ENCODE results near the gene CRISPLD2. TPM values are rescaled to one million over a fixed set of nuclear protein-coding genes. Genes with fewer than 3 reads are reported as not detected.

The CRISPLD2 gene
- total RNA-seq, 1 experiment from 2014 or later: 0.95 TPM

DNA sequence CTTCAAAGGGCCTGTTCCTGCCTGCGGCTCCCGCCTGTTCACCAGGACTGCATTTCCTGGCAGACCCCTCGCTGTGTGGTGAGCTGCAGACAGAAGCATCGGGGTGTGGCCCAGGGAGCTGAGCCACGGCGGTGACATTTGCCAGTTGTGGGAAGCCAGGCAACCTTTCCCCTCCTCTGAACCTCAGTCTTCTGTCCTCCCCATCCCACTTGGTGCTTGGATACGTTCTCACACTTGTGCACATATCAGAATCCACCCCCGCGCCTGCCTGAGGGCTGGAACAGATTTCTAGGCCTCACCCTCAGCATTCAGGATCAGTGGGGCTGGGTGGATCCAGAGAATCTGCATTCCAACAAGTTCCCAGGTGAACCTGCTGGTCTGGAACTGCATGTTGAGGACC is 63.5 kb downstream of the CRISPLD2 start:
- no peak for DNase-seq (ENCODE audit: low spot score)

DNA sequence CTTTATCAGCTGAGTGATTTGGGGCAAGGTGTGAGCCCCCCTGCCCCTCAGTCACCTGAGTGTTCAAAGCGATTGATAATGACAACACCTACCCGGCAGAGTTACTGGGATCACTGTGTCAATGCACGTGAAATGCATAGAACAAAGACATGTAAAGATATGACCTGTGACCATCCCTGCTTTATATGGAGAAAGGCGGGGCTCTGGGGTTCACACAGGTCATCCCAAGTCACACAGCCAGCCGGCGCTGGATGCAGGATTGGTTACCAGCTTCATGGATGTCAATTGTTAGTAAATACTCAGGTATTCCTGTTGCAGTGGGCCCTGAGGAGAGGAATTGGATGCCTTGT is 64.4 kb downstream of the CRISPLD2 start:
- no peak for DNase-seq (ENCODE audit: low spot score)

- no peak for DNase-seq (ENCODE audit: low spot score)
Measured at GRCh38 chr16:84884596-84885341, 65.0 kb downstream of the CRISPLD2 start.

GRCh38 chr16:84885342-84885910 is 65.6 kb downstream of the CRISPLD2 start:
- DNase-seq (ENCODE audit: low spot score): no peak

GRCh38 chr16:84886497-84887090 is 66.8 kb downstream of the CRISPLD2 start:
- DNase-seq (ENCODE audit: low spot score): no peak

DNA sequence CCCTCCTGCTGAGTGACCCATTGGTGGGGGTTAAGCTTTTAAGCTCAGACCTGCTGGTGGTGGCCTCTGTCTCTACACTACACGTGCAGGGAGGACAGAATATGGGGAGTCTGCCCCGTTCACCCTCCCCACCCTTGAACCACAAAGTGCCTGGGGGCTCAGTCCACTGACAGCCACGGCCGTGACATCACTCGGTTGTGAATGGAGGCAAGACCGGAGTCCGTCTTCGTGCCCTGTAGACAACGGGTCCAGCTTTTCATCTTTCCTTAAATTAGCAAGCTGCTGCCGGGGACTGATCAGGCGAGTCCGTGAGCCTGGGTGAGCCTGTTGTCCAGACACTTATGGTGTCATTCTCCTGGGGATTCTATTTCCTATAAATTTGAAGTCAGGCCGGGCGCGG is 67.4 kb downstream of the CRISPLD2 start:
- no peak for DNase-seq (ENCODE audit: low spot score)

GRCh38 chr16:84888450-84888849 is 68.7 kb downstream of the CRISPLD2 start:
- DNase-seq (ENCODE audit: low spot score): peak; percentile 43

DNA sequence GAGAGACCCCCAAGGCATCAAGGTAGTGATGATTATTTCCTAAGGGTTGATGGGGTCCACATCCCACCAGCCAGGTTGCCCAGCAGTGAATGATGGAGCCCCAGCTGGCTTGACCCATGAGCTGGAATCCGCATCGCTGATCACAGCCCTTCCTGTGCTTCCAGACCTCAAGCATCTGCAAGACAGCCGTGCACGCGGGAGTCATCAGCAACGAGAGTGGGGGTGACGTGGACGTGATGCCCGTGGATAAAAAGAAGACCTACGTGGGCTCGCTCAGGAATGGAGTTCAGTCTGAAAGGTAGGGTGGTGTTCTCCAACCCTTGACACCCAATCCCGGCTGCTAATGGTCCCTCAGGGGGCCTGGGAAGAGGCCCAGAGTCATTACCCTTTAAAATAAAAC is 69.3 kb downstream of the CRISPLD2 start:
- no peak for DNase-seq (ENCODE audit: low spot score)

GRCh38 chr16:84890427-84890826 is 70.6 kb downstream of the CRISPLD2 start:
- no peak for DNase-seq (ENCODE audit: low spot score)

GRCh38 chr16:84891149-84891795 is 71.5 kb downstream of the CRISPLD2 start:
- DNase-seq (ENCODE audit: low spot score): no peak

- DNase-seq (ENCODE audit: low spot score): no peak
Measured at GRCh38 chr16:84892097-84892496, 72.3 kb downstream of the CRISPLD2 start.

DNA sequence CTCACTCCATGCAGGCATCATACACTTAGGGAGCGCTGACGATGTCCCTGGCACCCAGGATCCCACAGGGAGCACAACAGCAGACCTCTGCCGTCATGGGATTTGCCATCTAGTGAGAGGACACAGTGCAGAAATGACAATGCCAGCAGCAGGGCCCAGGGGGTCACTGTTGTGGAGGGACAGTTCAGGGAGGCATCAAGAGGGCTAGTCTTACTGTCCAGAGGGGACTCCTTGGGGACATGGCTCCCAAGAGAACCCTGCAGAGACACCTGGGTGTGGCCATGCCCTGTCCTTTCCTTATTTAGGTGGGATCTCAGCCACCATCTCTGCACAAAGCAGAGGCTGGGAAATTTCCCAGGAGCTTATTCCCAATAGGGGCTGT is 73.7 kb downstream of the CRISPLD2 start:
- no peak for DNase-seq (ENCODE audit: low spot score)

- no peak for DNase-seq (ENCODE audit: low spot score)
Measured at GRCh38 chr16:84893849-84894599, 74.2 kb downstream of the CRISPLD2 start.

- no peak for DNase-seq (ENCODE audit: low spot score)
Measured at GRCh38 chr16:84895016-84895415, 75.2 kb downstream of the CRISPLD2 start.

GRCh38 chr16:84896847-84897246 is 77.1 kb downstream of the CRISPLD2 start:
- no peak for DNase-seq (ENCODE audit: low spot score)

- DNase-seq (ENCODE audit: low spot score): no peak
Measured at GRCh38 chr16:84897911-84898377, 78.2 kb downstream of the CRISPLD2 start.

DNA sequence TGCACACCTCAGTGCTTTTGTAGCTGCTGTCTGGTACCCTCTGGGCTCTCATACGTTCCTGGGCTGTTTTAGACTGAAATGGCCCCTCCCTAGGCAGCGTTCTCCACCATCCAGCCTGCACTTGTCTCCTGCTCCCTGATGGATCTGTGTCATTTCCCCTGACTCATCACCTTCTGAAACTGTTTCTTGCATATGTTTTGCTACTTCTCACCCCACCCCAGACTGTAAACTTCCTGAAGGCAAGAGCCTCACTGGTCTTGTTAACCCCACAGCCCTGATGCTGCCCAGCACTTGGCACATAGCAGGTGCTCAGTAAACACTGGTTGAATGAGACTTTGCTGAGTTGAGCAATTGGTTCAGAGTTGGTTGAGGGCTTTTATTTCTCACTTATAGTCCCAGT is 78.7 kb downstream of the CRISPLD2 start:
- DNase-seq (ENCODE audit: low spot score): peak; percentile 48

DNA sequence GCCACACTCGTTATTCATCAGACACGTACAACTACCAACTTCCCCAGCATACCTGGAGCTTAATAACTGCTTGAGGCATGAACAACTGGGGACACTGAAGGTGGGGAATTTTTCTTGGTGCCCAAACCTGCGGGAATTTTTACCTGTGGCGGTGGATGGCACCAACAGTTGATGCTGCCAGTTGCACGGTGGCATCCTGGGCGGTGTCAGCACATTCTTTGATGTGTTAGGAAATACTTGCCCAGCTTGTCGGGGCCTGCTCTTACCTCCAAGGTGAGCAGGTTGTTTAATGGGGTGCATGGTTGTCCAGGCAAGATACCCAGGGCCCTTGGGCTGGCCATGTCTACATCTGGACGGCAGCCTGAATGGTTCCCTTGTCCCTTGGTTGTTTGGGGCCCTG is 79.6 kb downstream of the CRISPLD2 start:
- DNase-seq (ENCODE audit: low spot score): no peak

- DNase-seq (ENCODE audit: low spot score): no peak
Measured at GRCh38 chr16:84905965-84906460, 86.2 kb downstream of the CRISPLD2 start.

DNA sequence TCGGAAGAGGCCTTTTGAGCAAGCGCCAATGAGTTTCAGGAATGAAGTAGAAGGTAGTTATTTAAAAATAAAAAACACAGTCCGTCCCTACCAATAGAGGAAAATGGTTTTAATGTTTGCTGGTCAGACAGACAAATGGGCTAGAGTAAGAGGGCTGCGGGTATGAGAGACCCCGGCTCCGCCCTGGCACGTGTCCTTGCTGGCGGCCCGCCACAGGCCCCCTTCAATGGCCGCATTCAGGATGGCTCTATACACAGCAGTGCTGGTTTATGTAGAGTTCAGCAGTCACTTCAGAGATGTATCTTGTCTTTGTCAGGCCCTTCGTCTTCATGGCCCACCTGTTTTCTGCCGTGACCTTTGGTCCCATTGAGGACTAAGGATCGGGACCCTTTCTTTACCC is 87.3 kb downstream of the CRISPLD2 start:
- DNase-seq (ENCODE audit: low spot score): no peak

DNA sequence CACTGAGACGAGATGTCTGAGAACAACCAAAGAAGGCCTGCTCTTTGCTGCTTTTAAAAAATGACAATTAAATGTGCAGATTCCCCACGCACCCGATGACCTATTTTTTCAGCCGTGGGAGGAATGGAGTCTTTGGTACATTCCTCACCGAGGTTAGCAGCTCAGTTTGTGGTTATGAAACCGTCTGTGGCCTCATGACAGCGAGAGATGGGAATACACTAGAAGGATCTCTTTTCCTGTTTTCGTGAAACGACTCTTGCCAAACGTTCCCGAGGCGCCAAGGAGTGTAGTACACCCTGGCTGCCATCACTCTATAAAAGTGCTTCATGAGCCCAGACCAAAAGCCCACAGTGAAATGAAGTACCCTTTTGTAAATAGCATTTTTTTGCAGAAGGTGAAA is 87.8 kb downstream of the CRISPLD2 start:
- DNase-seq (ENCODE audit: low spot score): no peak

All from A172 (cell line).